GM13977 (cell line): ENCODE results near the gene MXRA8.
"Not testable (repeated sequence)": the region's sequence is repeated elsewhere in the genome, so short reads cannot be mapped to it uniquely, and the experiment has no call there.

ENCODE experiments used
- DNase-seq: peaks from one replicate; pipeline ENCODE4 v3.0.0; 2012; ENCODE audit warnings: low spot score
- in situ Hi-C: fragments of 300-500 bp; cut with MboI; formaldehyde crosslinking; loops from one replicate; pipeline ENCODE4 v1.12.0; 2022; ENCODE audit warnings: low sequenced_read_pairs, low pct_unique_long_range_greater_than_20kb, mixed read lengths, inconsistent platforms; ENCODE audit not compliant: unreplicated experiment
- TF ChIP-seq, protein P1 (sequence below): IDR thresholded peaks from 2 replicates; pipeline ENCODE4 v1.5.1; 2012; ENCODE audit warnings: mild to moderate bottlenecking, control low read depth; ENCODE audit not compliant: insufficient read depth; ENCODE audit errors: extremely low read depth, missing control alignments

Gene MXRA8

DNA sequence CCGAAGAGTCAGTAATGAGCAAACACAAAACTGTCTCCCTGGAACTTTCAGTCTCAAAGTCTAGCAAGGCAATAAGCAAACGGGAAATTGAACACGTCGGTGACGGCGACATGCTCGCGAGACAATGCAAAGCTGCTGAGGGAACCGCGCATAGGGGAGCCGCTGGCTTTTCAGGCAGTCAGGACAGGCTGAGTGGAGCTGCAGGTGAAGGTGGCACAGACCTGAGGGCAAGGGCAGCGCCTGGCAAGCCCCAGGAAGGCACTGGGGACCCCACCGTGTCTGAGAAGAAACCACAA is 38.8 kb downstream of the MXRA8 start:
- in situ Hi-C loops: no loop called here
- no peak for DNase-seq
- TF ChIP-seq, protein P1, sequence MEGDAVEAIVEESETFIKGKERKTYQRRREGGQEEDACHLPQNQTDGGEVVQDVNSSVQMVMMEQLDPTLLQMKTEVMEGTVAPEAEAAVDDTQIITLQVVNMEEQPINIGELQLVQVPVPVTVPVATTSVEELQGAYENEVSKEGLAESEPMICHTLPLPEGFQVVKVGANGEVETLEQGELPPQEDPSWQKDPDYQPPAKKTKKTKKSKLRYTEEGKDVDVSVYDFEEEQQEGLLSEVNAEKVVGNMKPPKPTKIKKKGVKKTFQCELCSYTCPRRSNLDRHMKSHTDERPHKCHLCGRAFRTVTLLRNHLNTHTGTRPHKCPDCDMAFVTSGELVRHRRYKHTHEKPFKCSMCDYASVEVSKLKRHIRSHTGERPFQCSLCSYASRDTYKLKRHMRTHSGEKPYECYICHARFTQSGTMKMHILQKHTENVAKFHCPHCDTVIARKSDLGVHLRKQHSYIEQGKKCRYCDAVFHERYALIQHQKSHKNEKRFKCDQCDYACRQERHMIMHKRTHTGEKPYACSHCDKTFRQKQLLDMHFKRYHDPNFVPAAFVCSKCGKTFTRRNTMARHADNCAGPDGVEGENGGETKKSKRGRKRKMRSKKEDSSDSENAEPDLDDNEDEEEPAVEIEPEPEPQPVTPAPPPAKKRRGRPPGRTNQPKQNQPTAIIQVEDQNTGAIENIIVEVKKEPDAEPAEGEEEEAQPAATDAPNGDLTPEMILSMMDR: no peak

DNA sequence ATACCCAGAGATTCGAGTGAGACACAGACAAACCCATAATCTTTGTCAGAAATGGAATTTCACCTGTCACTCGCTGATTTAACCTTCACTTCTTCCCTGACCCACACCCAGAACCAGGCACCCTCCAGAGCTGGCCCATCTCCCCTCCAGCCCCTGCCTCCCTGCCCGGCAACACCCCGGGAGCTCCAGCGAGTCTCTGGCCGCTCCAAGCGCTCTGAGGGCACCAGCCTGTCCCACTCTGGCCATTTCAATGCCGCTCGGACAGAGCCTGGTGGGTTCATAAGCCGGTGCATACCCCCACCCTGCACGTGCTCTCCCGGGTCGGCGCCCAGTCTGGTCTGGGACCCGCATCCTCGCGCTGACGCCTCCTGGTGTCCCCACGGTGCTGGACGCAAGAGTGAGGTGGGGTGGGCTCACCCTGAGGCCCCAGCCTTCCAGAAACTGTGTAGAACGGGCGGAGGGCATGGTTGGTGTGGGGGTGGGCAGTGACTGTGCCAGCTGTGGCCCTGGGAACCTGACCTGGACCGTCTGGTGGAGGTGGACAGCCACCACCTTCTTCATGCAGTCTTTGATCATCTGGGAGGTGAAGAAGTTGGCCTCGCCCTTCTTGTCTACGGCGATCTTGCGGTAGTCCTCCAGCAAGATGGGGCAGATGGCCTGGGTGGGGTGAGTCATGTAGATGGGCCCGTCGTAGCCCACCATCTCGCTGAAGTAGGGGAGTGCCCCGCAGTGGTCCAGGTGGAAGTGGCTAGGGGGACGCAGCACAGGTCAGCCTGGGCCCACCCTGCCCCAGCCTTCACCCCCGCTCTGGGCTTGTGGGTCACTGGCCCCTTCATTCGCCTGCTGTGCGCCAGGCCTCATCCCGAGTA is 39.3 kb downstream of the MXRA8 start:
- in situ Hi-C loops: no loop called here
- no peak for DNase-seq
- TF ChIP-seq, protein P1: no peak

DNA sequence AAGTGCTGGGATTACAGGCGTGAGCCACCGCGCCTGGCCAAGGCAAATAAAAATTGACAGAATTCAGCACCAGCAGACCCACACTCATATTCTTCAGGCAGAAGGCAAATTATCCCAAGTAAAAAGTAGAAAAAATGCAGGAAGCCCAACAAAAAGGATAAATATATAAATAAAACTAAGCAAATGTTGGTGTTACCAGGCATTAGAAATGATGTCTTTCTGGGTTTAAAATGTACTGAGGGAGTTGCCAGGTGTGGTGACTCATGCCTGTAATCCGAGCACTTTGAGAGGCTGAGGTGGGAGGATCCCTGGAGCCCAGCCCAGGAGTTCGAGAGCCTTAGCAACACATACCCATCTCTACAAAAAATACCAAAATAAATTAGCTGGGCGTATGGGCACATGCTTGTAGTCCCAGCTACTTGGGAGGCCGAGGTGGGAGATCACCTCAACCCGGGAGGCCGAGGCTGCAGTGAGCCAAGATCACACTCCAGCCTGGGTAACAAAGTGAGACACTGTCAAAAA is 40.2 kb downstream of the MXRA8 start:
- DNase-seq: no peak
- TF ChIP-seq, protein P1: no peak
- in situ Hi-C loops: no loop called here

DNA sequence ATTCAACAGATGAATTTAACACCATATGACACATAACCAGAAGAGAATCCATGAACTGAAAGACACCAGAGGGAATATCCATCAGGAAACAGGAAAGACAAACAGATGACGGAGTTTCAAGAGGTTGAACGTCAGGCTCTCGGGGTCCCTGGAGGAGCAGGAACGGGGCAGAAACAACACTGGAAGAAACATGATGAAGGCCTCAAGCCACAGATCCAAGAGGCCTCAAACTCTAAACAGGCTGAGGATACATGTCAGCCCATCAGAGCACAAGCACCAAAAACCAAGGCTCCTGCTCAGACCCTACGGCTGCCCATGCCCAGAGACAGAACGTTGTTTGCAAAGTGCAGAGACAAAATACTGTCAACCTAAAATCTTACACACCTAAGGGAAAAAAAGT is 40.9 kb downstream of the MXRA8 start:
- TF ChIP-seq, protein P1: no peak
- in situ Hi-C loops: no loop called here
- DNase-seq: no peak

DNA sequence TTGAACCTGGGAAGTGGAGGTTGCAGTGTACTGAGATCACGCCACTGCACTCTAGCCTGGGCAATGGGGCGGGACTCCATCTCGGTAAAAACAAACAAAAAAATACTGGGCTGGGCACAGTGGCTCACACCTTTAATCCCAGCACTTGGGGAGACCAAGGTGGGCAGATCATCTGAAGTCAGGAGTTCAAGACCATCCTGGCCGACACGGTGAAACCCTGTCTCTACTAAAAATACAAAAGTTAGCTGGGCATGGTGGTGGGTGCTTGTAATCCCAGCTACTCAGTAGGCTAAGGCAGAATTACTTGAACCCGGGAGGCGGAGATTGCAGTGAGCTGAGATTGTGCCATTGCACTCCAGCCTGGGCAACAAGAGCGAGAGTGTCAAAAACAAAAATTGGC is 42.2 kb downstream of the MXRA8 start:
- DNase-seq, in situ Hi-C loops: not testable (repeated sequence)

DNA sequence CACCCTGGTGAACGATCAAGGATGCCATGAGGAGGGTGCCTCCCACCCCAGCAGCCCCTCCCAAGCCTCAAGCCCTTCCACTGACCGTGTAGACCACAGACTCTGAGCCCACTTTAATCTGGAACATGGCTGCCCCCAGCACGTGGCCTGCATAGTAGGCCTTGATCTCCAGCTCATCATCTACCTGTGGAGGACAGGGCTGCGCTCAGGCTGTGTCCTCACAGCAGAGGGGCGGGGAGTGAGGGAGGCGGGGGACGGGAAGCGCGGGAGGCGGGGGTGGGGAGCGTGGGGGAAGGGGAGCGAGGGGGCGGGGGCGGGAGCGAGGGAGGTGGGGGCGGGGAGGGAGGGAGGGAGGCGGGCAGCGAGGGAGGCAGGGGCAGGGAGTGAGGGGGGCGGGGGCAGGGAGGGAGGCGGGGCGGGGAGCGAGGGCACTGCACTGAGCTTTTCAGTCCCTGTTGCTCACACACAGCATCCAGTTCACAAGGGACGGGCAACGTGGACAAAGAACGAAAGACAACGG is 42.9 kb downstream of the MXRA8 start:
- TF ChIP-seq, protein P1: no peak
- in situ Hi-C loops: no loop called here
- no peak for DNase-seq

DNA sequence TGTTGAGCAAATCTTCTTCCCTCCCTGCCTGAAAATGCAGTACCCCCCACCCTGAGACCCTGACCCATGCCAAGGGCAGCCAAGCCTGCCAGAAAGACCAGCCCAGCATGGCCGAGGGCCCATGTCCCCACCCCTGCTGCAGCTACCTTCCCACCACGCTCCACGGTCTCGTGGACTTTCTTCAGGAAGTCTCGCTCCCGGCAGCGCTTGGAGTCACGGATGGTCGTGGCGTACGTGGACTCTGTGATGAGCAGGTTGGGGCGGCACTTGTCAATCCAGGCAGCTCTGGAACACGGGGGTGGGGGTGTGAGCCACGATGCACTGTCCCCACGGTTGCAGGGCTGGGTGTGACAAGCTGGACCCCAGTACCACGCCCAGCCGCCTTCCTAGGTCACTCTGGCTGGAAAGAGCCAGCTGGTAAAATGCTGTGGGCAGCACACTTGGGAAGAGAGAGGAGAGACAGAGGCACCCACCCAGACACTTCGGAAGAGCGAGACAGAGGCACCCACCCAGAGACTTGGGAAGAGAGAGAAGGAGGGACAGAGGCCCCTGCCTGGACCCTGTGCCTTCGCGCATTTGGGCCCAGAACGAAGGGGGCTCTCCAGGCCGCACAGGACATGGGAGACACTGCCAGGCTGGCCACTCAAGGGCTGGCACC is 43.5 kb downstream of the MXRA8 start:
- TF ChIP-seq, protein P1: no peak
- in situ Hi-C loops: no loop called here
- no peak for DNase-seq
